Smooth muscle cell (in vitro differentiated cells): ENCODE results near the gene POLK. TPM values are rescaled to one million over a fixed set of nuclear protein-coding genes. Genes with fewer than 3 reads are reported as not detected.

Source experiments
- DNase-seq: peaks from one replicate; lab custom pipeline; 2025; ENCODE audit not compliant: unreplicated experiment; lab: John Stamatoyannopoulos, UW
- H2AFZ ChIP-seq: fragments of 200-600 bp; sonication (generic); 2 replicates; pipeline ENCODE4 v1.6.0; 2016; ENCODE audit warnings: antibody characterized with exemption, low read depth, mild to moderate bottlenecking
- H3F3A ChIP-seq: fragments of 200-600 bp; sonication (generic); 2 replicates; pipeline ENCODE4 v1.6.0; 2017; ENCODE audit warnings: antibody characterized with exemption, low read depth
- H3K27ac ChIP-seq: fragments of 200-600 bp; sonication (generic); 2 replicates; pipeline ENCODE4 v1.5.1; 2016; ENCODE audit warnings: low read depth, mild to moderate bottlenecking
- H3K27me3 ChIP-seq: fragments of 200-600 bp; sonication (generic); 2 replicates; pipeline ENCODE4 v1.6.1; 2016; ENCODE audit warnings: low read depth, mild to moderate bottlenecking
- H3K36me3 ChIP-seq: fragments of 200-600 bp; sonication (generic); 2 replicates; pipeline ENCODE4 v1.5.1; 2016; ENCODE audit warnings: low read depth
- H3K4me1 ChIP-seq: fragments of 200-600 bp; sonication (generic); 2 replicates; pipeline ENCODE4 v1.5.1; 2016; ENCODE audit warnings: low read depth
- H3K4me2 ChIP-seq: fragments of 200-600 bp; sonication (generic); 2 replicates; pipeline ENCODE4 v1.6.0; 2016; ENCODE audit warnings: mild to moderate bottlenecking
- H3K4me3 ChIP-seq: fragments of 200-600 bp; sonication (generic); 2 replicates; pipeline ENCODE4 v1.5.1; 2016; ENCODE audit warnings: mild to moderate bottlenecking
- H3K79me2 ChIP-seq: fragments of 200-600 bp; sonication (generic); 2 replicates; pipeline ENCODE4 v1.6.0; 2016; ENCODE audit warnings: low read depth, mild to moderate bottlenecking
- H3K9ac ChIP-seq: fragments of 200-600 bp; sonication (generic); 2 replicates; pipeline ENCODE4 v1.6.0; 2016; ENCODE audit warnings: low read depth
- H3K9me3 ChIP-seq: fragments of 200-600 bp; sonication (generic); replicated peaks from 2 replicates; pipeline ENCODE4 v1.5.1; 2016; ENCODE audit warnings: low read depth
- H4K20me1 ChIP-seq: fragments of 200-600 bp; sonication (generic); 2 replicates; pipeline ENCODE4 v1.6.0; 2016; ENCODE audit warnings: low read depth
- WGBS: methylation state at CpG from one replicate; pipeline ENCODE4 v1.1.7; 2016; ENCODE audit warnings: low lambda C conversion rate; 5-methylcytosine and 5-hydroxymethylcytosine counted together
- polyA plus RNA-seq: library from polyadenylated mRNA; unstranded; fragments of >200 nt; fragmentation: Nextera tagmentation; extraction: Ambion mirVana; gene quantifications from 2 replicates; pipeline ENCODE4 v1.2.1, GENCODE V29; 2016
- small RNA-seq: library from RNA; depleted of rRNA; stranded (forward); fragments of <200 nt; gene quantifications from one replicate; pipeline ENCODE3, GENCODE V24; 2014
- total RNA-seq: library from RNA; depleted of rRNA; stranded (reverse); fragments of >200 nt; gene quantifications from 2 replicates; pipeline ENCODE4 v1.2.3, GENCODE V29; 2014
- TF ChIP-seq, protein P1 (sequence below): fragments of 200-600 bp; sonication (generic); IDR thresholded peaks from 2 replicates; pipeline ENCODE4 v1.5.1; 2017; ENCODE audit warnings: borderline replicate concordance, mild to moderate bottlenecking, antibody characterized with exemption; ENCODE audit not compliant: insufficient read depth, poor library complexity, severe bottlenecking

POLK gene
- total and polyA plus RNA-seq, 2 experiments from 2014 or later, result 12.8 to 36.5 TPM

DNA sequence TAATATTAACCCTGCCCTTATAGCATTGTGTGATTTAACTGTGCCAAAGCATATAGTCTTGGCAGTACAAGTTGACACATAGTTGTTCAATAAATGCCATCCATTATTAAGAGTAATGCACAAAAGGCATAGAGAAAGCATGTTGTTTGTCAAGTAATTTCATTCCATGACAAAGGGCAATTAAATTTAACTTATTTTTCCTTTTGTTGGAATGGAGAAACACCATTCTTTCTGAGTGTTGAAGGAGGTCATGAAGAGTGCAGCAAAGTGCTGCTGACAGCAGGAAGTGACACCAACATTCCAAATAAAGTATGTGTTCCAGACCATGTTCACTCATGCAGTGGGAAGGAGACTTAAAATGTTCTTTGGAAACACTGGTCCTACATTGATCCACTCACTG lies 128.7 kb downstream of the POLK start:
- Histone ChIP-seq H3K4me1 (no peaks in the 10 kb centered on the region), H3K9me3 (no peaks in the 10 kb centered on the region), H3K4me3 (no peak overlapping the region), H3K36me3 (no peaks in the 10 kb centered on the region), H3F3A (no peaks in the 10 kb centered on the region), H3K27me3 (no peaks in the 10 kb centered on the region), H3K79me2 (no peaks in the 10 kb centered on the region), H3K27ac (no peak overlapping the region), H2AFZ (no peak overlapping the region), H4K20me1 (no peaks in the 10 kb centered on the region), H3K9ac (no peak overlapping the region), H3K4me2 (no peak overlapping the region)
- TF ChIP-seq, protein P1, sequence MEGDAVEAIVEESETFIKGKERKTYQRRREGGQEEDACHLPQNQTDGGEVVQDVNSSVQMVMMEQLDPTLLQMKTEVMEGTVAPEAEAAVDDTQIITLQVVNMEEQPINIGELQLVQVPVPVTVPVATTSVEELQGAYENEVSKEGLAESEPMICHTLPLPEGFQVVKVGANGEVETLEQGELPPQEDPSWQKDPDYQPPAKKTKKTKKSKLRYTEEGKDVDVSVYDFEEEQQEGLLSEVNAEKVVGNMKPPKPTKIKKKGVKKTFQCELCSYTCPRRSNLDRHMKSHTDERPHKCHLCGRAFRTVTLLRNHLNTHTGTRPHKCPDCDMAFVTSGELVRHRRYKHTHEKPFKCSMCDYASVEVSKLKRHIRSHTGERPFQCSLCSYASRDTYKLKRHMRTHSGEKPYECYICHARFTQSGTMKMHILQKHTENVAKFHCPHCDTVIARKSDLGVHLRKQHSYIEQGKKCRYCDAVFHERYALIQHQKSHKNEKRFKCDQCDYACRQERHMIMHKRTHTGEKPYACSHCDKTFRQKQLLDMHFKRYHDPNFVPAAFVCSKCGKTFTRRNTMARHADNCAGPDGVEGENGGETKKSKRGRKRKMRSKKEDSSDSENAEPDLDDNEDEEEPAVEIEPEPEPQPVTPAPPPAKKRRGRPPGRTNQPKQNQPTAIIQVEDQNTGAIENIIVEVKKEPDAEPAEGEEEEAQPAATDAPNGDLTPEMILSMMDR, result no peak
- DNase-seq, result no peak

- Histone ChIP-seq H3K27me3 (no peaks in the 10 kb centered on the region), H3K79me2 (no peaks in the 10 kb centered on the region), H2AFZ (no peak overlapping the region), H3K4me2 (no peak overlapping the region), H3K9me3 (no peaks in the 10 kb centered on the region), H3K4me1 (no peaks in the 10 kb centered on the region), H3K27ac (no peak overlapping the region), H3F3A (no peaks in the 10 kb centered on the region), H3K36me3 (no peaks in the 10 kb centered on the region), H4K20me1 (no peaks in the 10 kb centered on the region), H3K9ac (no peak overlapping the region), H3K4me3 (no peak overlapping the region)
- DNase-seq, result no peak
- WGBS, result 87% methylated on average over 2 of the region's 2 CpGs
- TF ChIP-seq, protein P1, result no peak
Observed at GRCh38 chr5:75640826-75641225, 129.1 kb downstream of the POLK start.

GRCh38 chr5:75648712-75649111 lies 137.0 kb downstream of the POLK start:
- no peak overlapping the region for H2AFZ ChIP-seq
- H3K4me1 ChIP-seq, result no peaks in the 10 kb centered on the region
- H3K27me3 ChIP-seq, result no peaks in the 10 kb centered on the region
- no peak overlapping the region for H3K9ac ChIP-seq
- no peaks in the 10 kb centered on the region for H3F3A ChIP-seq
- no peaks in the 10 kb centered on the region for H3K36me3 ChIP-seq
- no peak overlapping the region for H3K4me3 ChIP-seq
- H3K4me2 ChIP-seq, result no peak overlapping the region
- H4K20me1 ChIP-seq, result no peaks in the 10 kb centered on the region
- TF ChIP-seq, protein P1, result no peak
- H3K9me3 ChIP-seq, result no peaks in the 10 kb centered on the region
- no peaks in the 10 kb centered on the region for H3K79me2 ChIP-seq
- WGBS, result 92% methylated on average over 2 of the region's 2 CpGs
- H3K27ac ChIP-seq, result no peak overlapping the region
- no peak for DNase-seq

Small RNA genes lying within 50 kb of the gene (small RNA-seq; reads per million reads assigned to genes)
- gene RNU7-175P, result not detected

Other genes with a start within 250 kb of the POLK start
- 160 and 185 TPM in 2 replicates for gene HMGCR, start 174.7 kb upstream of the POLK start, total RNA-seq
- 43.6 and 72.3 TPM in 2 replicates for gene HMGCR, start 174.7 kb upstream of the POLK start, polyA plus RNA-seq
- gene CERT1, start 262 bp upstream of the POLK start, total RNA-seq, result 31.0 and 35.4 TPM in 2 replicates
- 9.1 and 16.8 TPM in 2 replicates for gene CERT1, start 262 bp upstream of the POLK start, polyA plus RNA-seq
- 0.18 and 0.31 TPM in 2 replicates for gene ANKDD1B, start 99.6 kb downstream of the POLK start, total RNA-seq
- 0.47 TPM in 1 of 2 replicates, not detected in the other for gene ANKDD1B, start 99.6 kb downstream of the POLK start, polyA plus RNA-seq
- 15.4 and 19.1 TPM in 2 replicates for gene POC5, start 205.5 kb downstream of the POLK start, total RNA-seq
- 4.8 and 5.7 TPM in 2 replicates for gene POC5, start 205.5 kb downstream of the POLK start, polyA plus RNA-seq